ENCODE results near the gene NVL.
"Not testable (repeated sequence)": the region's sequence is repeated elsewhere in the genome, so short reads cannot be mapped to it uniquely, and the experiment has no call there.

Gene NVL

DNA sequence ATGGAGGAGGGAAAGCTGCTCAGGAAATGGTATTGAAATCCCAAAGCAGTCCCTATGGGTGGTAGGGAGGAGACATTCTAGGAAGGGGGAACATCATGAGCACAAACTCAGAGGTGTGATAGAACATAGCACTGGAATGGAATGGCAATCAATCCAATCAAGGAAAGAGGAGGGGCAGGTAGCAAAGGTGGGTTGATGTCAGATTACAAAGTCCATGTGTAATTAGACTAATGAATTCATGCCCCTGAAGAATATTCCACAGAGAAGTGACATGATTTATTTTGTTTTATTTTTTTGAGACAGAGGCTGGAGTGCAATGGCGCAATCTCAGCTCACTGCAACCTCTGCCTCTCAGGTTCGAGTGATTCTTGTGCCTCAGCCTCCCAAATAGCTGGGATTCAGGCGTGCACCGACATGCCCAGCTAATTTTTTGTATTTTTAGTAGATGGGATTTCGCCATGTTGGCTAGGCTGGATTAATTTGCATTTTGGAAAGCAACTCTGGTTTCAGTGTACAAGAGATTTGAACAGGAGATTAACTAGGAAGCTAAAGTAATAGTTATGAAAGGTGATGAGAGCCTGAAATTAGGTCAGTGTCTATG lies 110.9 kb downstream of the NVL start:
- TF ChIP-seq, protein P1, sequence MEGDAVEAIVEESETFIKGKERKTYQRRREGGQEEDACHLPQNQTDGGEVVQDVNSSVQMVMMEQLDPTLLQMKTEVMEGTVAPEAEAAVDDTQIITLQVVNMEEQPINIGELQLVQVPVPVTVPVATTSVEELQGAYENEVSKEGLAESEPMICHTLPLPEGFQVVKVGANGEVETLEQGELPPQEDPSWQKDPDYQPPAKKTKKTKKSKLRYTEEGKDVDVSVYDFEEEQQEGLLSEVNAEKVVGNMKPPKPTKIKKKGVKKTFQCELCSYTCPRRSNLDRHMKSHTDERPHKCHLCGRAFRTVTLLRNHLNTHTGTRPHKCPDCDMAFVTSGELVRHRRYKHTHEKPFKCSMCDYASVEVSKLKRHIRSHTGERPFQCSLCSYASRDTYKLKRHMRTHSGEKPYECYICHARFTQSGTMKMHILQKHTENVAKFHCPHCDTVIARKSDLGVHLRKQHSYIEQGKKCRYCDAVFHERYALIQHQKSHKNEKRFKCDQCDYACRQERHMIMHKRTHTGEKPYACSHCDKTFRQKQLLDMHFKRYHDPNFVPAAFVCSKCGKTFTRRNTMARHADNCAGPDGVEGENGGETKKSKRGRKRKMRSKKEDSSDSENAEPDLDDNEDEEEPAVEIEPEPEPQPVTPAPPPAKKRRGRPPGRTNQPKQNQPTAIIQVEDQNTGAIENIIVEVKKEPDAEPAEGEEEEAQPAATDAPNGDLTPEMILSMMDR (IDR thresholded peaks at IDR 0.05; ENCODE audit: low read length, missing control alignments) = no peak
- no peak overlapping the region for H3K4me3 ChIP-seq (replicated peaks; ENCODE audit: low read depth, low read length)
- DNase-seq (ENCODE audit: low read depth) = no peak

DNA sequence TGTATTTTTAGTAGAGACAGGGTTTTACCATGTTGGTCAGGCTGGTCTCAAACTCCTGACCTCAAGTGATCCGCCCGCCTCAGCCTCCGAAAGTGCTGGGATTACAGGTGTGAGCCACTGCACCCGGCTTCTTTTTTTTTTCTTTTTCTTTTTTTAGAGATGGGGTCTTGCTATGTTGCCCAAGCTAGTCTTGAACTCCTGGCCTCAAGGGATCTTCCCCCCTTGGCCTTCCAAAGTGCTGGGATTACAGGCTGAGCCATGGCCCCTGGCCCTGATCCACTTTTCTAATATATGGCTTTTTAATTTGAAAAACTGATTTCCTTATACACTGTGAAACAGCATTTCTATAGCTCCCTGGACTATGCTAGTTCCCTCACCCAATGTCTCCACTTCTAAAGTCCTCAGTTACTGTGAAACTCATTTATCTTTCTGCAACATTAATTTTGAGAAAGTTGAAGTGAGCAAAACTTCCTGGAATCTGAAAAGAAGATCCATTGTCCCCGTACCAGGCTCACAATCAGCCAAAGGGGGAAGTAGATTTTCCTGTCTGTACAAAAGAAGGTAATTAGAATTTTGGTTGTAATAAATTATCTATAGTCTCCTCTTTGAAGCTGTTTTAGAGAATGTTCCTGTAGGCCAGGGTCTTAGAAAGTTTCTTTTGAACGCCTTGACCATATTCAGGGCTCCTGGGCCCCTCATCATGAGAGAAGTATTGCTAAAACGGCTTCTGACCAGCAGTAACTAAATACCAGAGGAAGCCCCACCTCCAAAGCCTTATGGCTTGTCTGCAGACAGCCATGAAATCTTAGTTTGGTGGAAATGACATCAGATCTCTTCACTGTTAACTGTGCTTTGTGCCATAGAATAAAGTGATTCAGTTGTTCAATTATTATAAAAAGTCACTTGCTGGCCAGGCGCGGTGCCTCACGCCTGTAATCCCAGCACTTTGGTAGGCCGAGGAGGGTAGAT lies 112.0 kb downstream of the NVL start:
- H3K4me3 ChIP-seq (replicated peaks; ENCODE audit: low read depth, low read length) = no peak overlapping the region
- DNase-seq (ENCODE audit: low read depth) = no peak
- TF ChIP-seq, protein P1 (IDR thresholded peaks at IDR 0.05; ENCODE audit: low read length, missing control alignments) = no peak

DNA sequence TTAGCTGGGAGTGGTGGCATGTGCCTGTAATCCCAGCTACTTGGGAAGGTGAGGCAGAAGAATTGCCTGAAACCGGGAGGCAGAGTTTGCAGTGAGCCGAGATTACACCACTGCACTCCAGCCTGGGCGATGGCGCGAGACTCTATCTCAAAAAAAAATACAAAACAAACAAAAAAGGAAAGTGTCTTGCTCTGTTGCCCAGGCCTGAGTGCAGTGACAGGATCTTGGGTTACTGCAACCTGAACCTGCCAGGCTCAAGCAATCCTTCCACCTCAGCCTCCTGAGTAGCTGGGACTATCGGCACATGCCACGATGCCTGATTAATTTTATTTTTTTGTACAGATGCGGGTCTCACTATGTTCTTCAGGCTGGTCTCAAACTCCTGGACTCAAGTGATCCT lies 113.6 kb downstream of the NVL start:
- TF ChIP-seq, protein P1 (IDR thresholded peaks at IDR 0.05; ENCODE audit: low read length, missing control alignments) = no peak
- DNase-seq (ENCODE audit: low read depth) = no peak
- no peak overlapping the region for H3K4me3 ChIP-seq (replicated peaks; ENCODE audit: low read depth, low read length)

DNA sequence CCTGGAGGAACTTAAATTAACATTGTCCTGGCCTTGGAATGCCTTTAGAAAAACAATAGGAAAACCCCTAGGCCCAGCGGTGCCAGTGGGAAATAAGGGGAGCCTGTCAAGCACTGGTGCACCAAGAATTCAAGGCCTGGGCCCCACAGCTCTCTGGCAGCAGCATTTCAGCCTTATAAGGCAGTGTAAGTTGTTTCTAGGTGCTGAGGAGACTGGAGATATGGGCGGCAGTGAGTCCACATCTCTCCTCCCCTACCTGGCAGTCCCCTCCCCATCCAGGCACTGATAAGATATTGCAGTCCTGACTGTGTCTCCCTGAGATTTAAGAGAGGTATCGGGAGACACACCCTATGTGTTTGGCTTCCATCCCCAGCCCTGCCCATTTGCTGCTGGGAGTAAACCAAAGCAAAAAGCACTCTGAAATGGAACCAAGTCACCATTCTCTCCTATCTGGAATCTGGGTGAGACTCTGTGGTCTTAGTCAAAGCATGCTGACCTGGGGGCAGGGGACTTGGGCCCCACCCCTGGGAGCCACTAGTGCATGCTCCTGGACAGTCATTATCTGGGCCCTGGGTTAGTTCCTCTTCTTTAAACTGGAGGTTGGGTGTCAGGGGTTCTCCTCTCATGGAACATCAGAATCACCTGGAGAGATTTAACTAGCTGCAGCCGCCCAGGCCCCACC lies 116.4 kb downstream of the NVL start:
- TF ChIP-seq, protein P1 (IDR thresholded peaks at IDR 0.05; ENCODE audit: low read length, missing control alignments) = no peak
- no peak overlapping the region for H3K4me3 ChIP-seq (replicated peaks; ENCODE audit: low read depth, low read length)
- DNase-seq (ENCODE audit: low read depth) = no peak

DNA sequence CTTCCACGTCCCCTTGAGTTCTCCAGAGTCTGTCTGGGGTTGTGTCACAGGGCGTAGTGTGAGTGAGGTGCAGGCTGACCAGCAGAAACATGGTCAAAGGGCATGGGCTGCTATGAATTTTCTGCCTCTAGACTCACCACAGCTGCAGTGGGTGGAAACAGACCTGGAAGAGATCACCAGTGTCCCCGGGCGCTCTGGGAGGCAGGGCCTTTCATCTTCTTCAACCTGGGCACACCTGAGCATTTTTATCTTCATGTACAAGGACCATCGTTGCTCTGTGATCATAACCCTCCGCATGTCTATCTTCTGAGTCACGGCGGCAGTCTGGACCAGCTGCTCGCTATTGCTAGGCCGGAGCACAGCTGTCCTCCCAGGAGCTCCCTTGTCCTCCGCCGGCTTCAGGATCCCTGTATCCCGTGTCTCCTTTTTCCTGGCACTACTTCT lies 117.3 kb downstream of the NVL start:
- TF ChIP-seq, protein P1 (IDR thresholded peaks at IDR 0.05; ENCODE audit: low read length, missing control alignments) = no peak
- no peak for DNase-seq (ENCODE audit: low read depth)

DNA sequence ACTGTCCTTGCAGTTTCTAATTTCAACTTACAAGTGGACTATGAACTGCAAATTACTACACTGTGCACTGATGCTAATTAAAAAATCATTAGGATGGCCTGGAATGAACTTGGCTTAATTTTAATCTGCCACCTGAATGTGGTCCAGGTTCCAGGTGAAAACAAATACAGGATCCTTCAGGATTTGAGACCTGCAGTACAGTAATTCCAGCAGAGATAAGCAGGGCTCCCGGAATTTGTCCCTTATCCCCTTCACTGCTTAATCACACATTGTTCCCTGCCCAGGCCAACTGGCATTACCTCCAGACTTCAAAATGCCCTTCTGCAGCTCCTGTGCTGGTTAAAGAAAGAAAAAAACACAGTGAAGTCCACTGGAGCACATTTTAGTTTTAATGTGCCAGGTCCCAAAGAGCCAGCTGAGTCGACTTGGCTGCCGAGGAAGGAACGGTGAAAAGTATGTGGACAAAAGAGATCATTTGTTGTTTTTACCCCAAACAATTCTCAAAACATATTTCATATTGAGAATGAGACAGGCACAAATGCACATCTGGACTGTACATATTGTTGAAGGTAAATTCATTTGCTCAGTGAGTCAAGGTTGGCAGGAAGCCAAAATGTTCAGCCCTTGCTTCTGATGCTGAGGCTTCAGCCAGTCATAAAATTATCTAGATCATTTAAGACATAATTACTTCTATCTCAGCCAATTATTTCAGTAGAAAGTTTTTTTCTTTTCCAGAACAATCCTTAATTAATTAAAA lies 118.6 kb downstream of the NVL start:
- DNase-seq (ENCODE audit: low read depth) = peak; percentile 81
- no peak overlapping the region for H3K4me3 ChIP-seq (replicated peaks; ENCODE audit: low read depth, low read length)
- TF ChIP-seq, protein P1 (IDR thresholded peaks at IDR 0.05; ENCODE audit: low read length, missing control alignments) = no peak

More for the DNA sequence above, 117.3 kb downstream of the NVL start:
- no peak overlapping the region for H3K4me3 ChIP-seq (replicated peaks; ENCODE audit: low read depth, low read length)

DNA sequence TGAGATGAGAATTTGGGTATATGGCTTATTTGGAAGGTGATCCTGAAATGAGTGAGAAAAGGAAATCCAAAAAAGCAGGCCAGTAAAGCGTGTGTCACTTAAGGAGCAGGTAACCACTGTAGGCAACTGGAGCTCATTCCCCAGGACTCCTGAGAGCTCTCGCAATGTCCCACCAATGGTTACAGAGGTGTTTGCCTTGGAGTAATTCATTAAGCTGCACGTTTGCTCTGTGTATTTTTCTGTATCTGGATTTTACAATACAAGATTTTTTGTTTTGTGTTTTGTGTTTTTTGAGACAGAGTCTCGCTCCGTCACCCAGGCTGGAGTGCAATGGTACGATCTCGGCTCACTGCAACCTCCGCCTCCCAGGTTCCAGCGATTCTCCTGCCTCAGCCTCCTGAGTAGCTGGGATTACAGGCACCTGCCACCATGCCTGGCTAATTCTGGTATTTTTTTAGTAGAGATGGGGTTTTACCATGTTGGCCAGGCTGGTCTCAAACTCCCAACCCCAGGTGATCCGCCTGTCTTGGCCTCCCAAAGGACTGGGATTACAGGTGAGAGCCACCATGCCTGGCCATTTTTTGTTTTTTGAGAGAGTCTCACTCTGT lies 123.9 kb downstream of the NVL start:
- H3K4me3 ChIP-seq (replicated peaks; ENCODE audit: low read depth, low read length); DNase-seq (ENCODE audit: low read depth): not testable (repeated sequence)
